ENCODE results near the gene CENPB. TPM values are rescaled to one million over a fixed set of nuclear protein-coding genes. Genes with fewer than 3 reads are reported as not detected.

The CENPB gene
- total RNA-seq, 1 donor from 2014 or later, result 173 TPM

- no peak for DNase-seq (ENCODE audit: low spot score in 2 of 2)
Observed at GRCh38 chr20:3812975-3813847, 26.7 kb upstream of the CENPB start.

GRCh38 chr20:3812259-3812681 lies 25.7 kb upstream of the CENPB start:
- H3K27ac ChIP-seq, result peak overlapping the region; percentile 83 to 88
- TF ChIP-seq, protein P1, sequence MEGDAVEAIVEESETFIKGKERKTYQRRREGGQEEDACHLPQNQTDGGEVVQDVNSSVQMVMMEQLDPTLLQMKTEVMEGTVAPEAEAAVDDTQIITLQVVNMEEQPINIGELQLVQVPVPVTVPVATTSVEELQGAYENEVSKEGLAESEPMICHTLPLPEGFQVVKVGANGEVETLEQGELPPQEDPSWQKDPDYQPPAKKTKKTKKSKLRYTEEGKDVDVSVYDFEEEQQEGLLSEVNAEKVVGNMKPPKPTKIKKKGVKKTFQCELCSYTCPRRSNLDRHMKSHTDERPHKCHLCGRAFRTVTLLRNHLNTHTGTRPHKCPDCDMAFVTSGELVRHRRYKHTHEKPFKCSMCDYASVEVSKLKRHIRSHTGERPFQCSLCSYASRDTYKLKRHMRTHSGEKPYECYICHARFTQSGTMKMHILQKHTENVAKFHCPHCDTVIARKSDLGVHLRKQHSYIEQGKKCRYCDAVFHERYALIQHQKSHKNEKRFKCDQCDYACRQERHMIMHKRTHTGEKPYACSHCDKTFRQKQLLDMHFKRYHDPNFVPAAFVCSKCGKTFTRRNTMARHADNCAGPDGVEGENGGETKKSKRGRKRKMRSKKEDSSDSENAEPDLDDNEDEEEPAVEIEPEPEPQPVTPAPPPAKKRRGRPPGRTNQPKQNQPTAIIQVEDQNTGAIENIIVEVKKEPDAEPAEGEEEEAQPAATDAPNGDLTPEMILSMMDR (IDR thresholded peaks at IDR 0.05), result no peak
- H3K27me3 ChIP-seq, result no peaks in the 10 kb centered on the region
- no peaks in the 10 kb centered on the region for H3K9me3 ChIP-seq
- intact Hi-C loops (cut with DNase I), result loop anchor here (5.0 kb wide), 1 partner anchor 260 kb away; no protein-coding TSS in a partner anchor
- peaks cover 17 to 31% of the 10 kb centered on the region in 2 donors for H3K4me1 ChIP-seq
- no peaks in the 10 kb centered on the region for H3K36me3 ChIP-seq
- DNase-seq (ENCODE audit: low spot score in 2 of 2), result no peak
- H3K4me3 ChIP-seq, result no peak overlapping the region

More at GRCh38 chr20:3812975-3813847, 26.7 kb upstream of the CENPB start:
- Histone ChIP-seq H3K36me3 (no peaks in the 10 kb centered on the region), H3K4me3 (no peak overlapping the region), H3K9me3 (no peaks in the 10 kb centered on the region), H3K27ac (peak overlapping the region; percentile 83 to 88), H3K27me3 (no peaks in the 10 kb centered on the region), H3K4me1 (peaks cover 9 to 21% of the 10 kb centered on the region in 2 donors)
- TF ChIP-seq, protein P1 (IDR thresholded peaks at IDR 0.05), result no peak
- intact Hi-C loops (cut with DNase I), result loop anchor here (5.0 kb wide), 1 partner anchor 259 kb away; no protein-coding TSS in a partner anchor

DNA sequence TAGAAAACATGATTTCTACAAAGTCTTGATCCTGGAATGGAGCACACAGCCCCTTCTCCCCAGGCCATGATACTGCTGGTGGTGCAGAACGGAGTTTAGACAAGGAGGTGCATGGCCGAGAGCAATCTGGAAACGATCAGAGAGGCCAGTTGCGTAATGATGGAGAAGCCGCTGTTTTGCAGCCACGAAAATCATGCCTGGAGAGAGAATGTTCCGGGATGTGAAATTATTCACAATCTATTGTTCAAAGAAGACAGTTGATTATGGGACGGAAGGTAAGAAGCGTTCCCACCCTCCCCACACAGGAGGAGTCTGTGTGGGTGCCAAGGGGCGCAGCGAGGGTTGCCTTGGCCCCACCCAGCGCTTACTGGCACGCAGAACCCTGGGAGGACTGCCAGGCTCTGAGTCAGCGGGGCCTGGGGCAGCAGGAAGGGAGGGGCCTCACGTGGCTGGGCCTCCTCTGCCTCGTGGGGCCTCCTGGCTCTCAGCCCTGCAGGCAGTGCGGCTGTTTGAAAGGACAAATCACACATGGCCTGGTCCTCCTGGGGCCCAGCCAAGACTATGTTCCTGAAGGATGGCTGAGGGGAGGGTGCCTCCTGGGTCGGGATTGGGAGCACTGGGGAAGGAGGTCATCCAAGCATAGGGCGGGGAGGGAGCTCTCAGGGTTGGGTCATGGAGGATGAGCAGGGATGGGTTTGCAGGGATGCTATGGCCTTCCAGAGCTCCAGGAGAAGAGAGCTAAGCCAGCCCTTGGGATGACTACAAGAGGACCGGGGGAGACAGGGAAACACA lies 25.1 kb upstream of the CENPB start:
- no peaks in the 10 kb centered on the region for H3K36me3 ChIP-seq
- H3K4me3 ChIP-seq, result peak overlapping the region; percentile 44 to 59
- TF ChIP-seq, protein P1 (IDR thresholded peaks at IDR 0.05), result no peak
- H3K9me3 ChIP-seq, result no peaks in the 10 kb centered on the region
- H3K4me1 ChIP-seq, result peaks cover 23 to 37% of the 10 kb centered on the region in 2 donors
- H3K27ac ChIP-seq, result peak overlapping the region; percentile 83 to 88
- intact Hi-C loops (cut with DNase I), result loop anchor here (1.0 to 5.0 kb wide), 2 partner anchors 9 to 261 kb away; partner anchors contain the start of gene AP5S1
- H3K27me3 ChIP-seq, result no peaks in the 10 kb centered on the region
- peak; percentile 95 to 99 for DNase-seq (ENCODE audit: low spot score in 2 of 2)

DNA sequence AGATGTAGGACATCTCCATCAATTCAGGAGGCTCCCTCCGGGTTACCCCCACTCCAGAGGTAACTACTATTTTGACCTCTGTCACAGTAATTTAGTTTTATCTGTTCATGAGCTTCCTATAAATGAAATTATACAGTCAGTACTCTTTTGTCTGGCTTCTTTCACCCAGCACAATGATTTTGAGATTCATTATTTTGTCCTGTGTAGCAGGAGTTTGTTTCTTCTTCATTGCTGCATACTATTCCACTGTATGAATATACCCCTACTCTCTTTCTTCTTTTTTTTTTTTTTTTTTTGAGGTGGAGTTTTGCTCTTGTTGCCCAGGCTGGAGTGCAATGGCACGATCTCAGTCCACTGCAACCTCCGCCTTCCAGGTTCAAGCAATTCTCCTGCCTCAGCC lies 22.0 kb upstream of the CENPB start:
- intact Hi-C loops (cut with DNase I), result loop anchor here (1.0 kb wide), 1 partner anchor 12 kb away; the partner anchor contains the start of gene CDC25B
- H3K4me3 ChIP-seq, result peak overlapping the region in 1 of 2 donors; percentile 5
- no peak for DNase-seq (ENCODE audit: low spot score in 2 of 2)
- H3K36me3 ChIP-seq, result peaks cover 15 to 19% of the 10 kb centered on the region in 2 donors
- peaks cover 0 to 3% of the 10 kb centered on the region in 2 donors for H3K9me3 ChIP-seq
- TF ChIP-seq, protein P1 (IDR thresholded peaks at IDR 0.05), result no peak
- H3K4me1 ChIP-seq, result peaks cover 25 to 46% of the 10 kb centered on the region in 2 donors
- H3K27me3 ChIP-seq, result no peaks in the 10 kb centered on the region
- H3K27ac ChIP-seq, result peak overlapping the region; percentile 94 to 97

- TF ChIP-seq, protein P1 (IDR thresholded peaks at IDR 0.05), result no peak
- H3K4me1 ChIP-seq, result peaks cover 18 to 29% of the 10 kb centered on the region in 2 donors
- H3K36me3 ChIP-seq, result peaks cover 49 to 52% of the 10 kb centered on the region in 2 donors
- intact Hi-C loops (cut with DNase I), result no loop called here
- peak overlapping the region; percentile 94 to 97 for H3K27ac ChIP-seq
- H3K9me3 ChIP-seq, result peaks cover 0 to 3% of the 10 kb centered on the region in 2 donors
- H3K4me3 ChIP-seq, result no peak overlapping the region
- H3K27me3 ChIP-seq, result no peaks in the 10 kb centered on the region
- no peak for DNase-seq (ENCODE audit: low spot score in 2 of 2)
Observed at GRCh38 chr20:3804781-3805180, 18.2 kb upstream of the CENPB start.

Measured in ascending aorta (tissue), 2 donors.